ENCODE measurements around the gene OSBPL10. TPM values are rescaled to one million over a fixed set of nuclear protein-coding genes. Genes with fewer than 3 reads are reported as not detected.

Gene OSBPL10
- total RNA-seq, 1 donor from 2014 or later, result 12.1 TPM

DNA sequence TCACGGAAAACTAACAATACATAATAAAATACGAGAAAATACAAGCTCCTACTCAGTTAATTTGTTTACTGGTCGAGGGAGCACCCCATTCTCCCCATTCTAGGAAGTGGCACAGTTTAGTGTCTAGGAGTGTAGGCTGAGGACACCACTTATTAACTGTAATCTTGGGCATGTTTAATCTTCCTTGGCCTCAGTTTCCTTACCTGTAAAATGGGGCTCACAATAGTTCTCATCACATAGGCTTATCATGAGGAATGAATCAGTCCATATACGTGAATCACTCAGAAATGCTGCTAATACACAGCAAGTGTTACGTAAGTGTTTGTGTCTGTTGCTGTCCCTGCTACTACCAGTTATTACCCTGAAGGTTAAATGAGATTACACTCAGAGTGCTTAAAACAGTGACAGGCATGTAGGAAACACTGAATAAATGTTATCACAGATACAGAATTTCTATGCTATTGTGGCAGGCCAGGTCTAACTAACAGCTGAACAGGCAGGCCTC is 210.2 kb downstream of the OSBPL10 start:
- Mint-ChIP-seq H3K4me3 (no peak overlapping the region), H3K27ac (no peak overlapping the region), H3K27me3 (ENCODE audit: insufficient read depth) (no peaks in the 10 kb centered on the region), H3K36me3 (ENCODE audit: low read depth) (no peaks in the 10 kb centered on the region), H3K4me1 (ENCODE audit: low read depth) (peaks cover 66% of the 10 kb centered on the region), H3K9me3 (no peaks in the 10 kb centered on the region)
- intact Hi-C loops (cut with micrococcal nuclease), result loop anchor here (5.0 kb wide), 1 partner anchor 299 kb away; no protein-coding TSS in a partner anchor
- no peak for DNase-seq (ENCODE audit: low spot score)

DNA sequence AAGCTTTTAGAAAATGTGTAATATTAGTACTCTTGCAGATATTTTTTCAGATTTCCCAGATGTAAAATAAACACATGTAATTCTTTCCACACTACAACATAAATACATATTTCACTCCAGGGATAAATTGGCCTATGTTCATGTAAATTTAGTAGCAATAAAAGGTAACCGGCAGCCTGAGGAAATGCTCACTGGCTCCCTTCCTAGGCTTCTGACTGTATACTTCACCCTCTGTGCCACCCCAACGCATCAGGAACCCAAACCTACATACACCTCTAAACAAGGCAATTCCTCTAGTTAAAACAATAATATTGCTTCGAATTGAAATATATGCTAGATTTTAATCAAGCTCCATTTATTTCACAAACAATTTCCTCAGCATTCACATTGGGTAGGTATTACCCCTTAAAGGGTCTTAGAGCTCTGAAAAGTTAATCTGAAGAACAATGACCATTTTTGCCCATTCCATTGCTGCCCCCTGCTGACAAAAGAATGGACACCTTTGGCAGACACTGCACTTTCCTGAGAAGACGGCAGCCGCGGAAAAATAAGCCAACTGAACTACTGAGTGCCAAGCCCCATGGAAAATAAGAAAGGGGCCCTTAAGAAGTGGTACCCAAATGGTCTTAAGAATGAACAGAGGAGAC is 212.5 kb downstream of the OSBPL10 start:
- peaks cover 2% of the 10 kb centered on the region for H3K36me3 Mint-ChIP-seq (ENCODE audit: low read depth)
- intact Hi-C loops (cut with micrococcal nuclease), result loop anchor here (1.0 to 10.0 kb wide), 6 partner anchors 44 to 1726 kb away; no protein-coding TSS in a partner anchor
- H3K9me3 Mint-ChIP-seq, result no peaks in the 10 kb centered on the region
- H3K27ac Mint-ChIP-seq, result peak overlapping the region; percentile 52
- H3K4me1 Mint-ChIP-seq (ENCODE audit: low read depth), result peaks cover 82% of the 10 kb centered on the region
- DNase-seq (ENCODE audit: low spot score), result peak; percentile 42
- peak overlapping the region; percentile 41 for H3K4me3 Mint-ChIP-seq
- no peaks in the 10 kb centered on the region for H3K27me3 Mint-ChIP-seq (ENCODE audit: insufficient read depth)

DNA sequence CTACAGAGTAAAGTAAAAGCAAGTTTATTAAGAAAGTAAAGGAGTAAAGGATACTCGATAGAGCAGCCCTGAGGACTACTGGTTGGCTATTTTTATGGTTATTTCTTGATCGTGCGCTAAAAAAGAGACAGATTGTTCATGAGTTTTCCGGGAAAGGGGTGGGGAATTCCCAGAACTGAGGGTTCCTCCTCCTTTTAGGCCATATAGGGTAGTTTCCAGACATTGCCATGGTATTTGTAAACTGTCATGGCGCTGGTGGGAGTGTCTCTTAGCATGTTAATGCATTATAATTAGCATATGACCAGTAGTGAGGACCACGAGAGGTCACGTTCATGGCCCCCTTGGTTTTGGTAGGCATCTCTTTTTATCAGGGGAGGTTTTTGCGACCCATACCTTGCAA is 213.1 kb downstream of the OSBPL10 start:
- Mint-ChIP-seq H3K27me3 (ENCODE audit: insufficient read depth) (no peaks in the 10 kb centered on the region), H3K27ac (no peak overlapping the region), H3K36me3 (ENCODE audit: low read depth) (peaks cover 2% of the 10 kb centered on the region), H3K4me1 (ENCODE audit: low read depth) (peaks cover 79% of the 10 kb centered on the region), H3K9me3 (no peaks in the 10 kb centered on the region), H3K4me3 (no peak overlapping the region)
- no peak for DNase-seq (ENCODE audit: low spot score)
- intact Hi-C loops (cut with micrococcal nuclease), result loop anchor here (1.0 to 10.0 kb wide), 6 partner anchors 44 to 1726 kb away; no protein-coding TSS in a partner anchor

- H3K36me3 Mint-ChIP-seq (ENCODE audit: low read depth), result peaks cover 2% of the 10 kb centered on the region
- no peaks in the 10 kb centered on the region for H3K9me3 Mint-ChIP-seq
- H3K4me1 Mint-ChIP-seq (ENCODE audit: low read depth), result peaks cover 77% of the 10 kb centered on the region
- intact Hi-C loops (cut with micrococcal nuclease), result loop anchor here (5.0 to 10.0 kb wide), 2 partner anchors 922 to 1724 kb away; no protein-coding TSS in a partner anchor
- H3K27me3 Mint-ChIP-seq (ENCODE audit: insufficient read depth), result no peaks in the 10 kb centered on the region
- H3K4me3 Mint-ChIP-seq, result no peak overlapping the region
- peak overlapping the region; percentile 62 for H3K27ac Mint-ChIP-seq
- DNase-seq (ENCODE audit: low spot score), result no peak
Observed at GRCh38 chr3:31766669-31767068, 214.4 kb downstream of the OSBPL10 start.

DNA sequence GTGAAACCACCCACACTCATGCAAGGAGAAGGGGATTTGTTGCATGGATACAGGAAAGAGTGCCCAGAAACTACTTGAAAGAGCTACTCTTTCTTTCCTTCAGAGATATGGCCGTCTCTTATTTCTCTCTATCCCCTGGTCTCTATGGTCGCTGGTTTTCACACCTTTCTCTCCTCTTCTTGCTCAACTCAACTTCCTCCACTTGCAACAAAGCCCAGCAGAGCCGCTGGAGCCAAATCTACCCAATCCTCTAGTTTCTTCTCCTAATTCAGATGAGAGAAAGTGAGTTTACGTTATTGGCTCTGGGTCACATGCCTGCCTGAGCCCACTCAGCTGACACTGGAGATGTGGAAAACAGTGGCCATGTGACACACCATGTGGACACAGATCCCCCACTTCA is 215.2 kb downstream of the OSBPL10 start:
- no peak overlapping the region for H3K4me3 Mint-ChIP-seq

GRCh38 chr3:31763731-31764130 is 217.3 kb downstream of the OSBPL10 start:
- no peak for DNase-seq (ENCODE audit: low spot score)
- H3K36me3 Mint-ChIP-seq (ENCODE audit: low read depth), result peaks cover 2% of the 10 kb centered on the region
- H3K27me3 Mint-ChIP-seq (ENCODE audit: insufficient read depth), result no peaks in the 10 kb centered on the region
- H3K4me1 Mint-ChIP-seq (ENCODE audit: low read depth), result peaks cover 73% of the 10 kb centered on the region
- H3K9me3 Mint-ChIP-seq, result no peaks in the 10 kb centered on the region
- intact Hi-C loops (cut with micrococcal nuclease), result loop anchor here (10.0 kb wide), 1 partner anchor 919 kb away; no protein-coding TSS in a partner anchor
- no peak overlapping the region for H3K4me3 Mint-ChIP-seq
- no peak overlapping the region for H3K27ac Mint-ChIP-seq

More for the DNA sequence above, 215.2 kb downstream of the OSBPL10 start:
- no peak for DNase-seq (ENCODE audit: low spot score)
- Mint-ChIP-seq H3K27ac (peak overlapping the region; percentile 61), H3K4me1 (ENCODE audit: low read depth) (peaks cover 70% of the 10 kb centered on the region), H3K9me3 (no peaks in the 10 kb centered on the region), H3K27me3 (ENCODE audit: insufficient read depth) (no peaks in the 10 kb centered on the region), H3K36me3 (ENCODE audit: low read depth) (peaks cover 2% of the 10 kb centered on the region)
- intact Hi-C loops (cut with micrococcal nuclease), result loop anchor here (1.0 to 10.0 kb wide), 3 partner anchors 10 to 1724 kb away; no protein-coding TSS in a partner anchor

GRCh38 chr3:31762888-31763351 is 218.1 kb downstream of the OSBPL10 start:
- peak overlapping the region; percentile 21 for H3K27ac Mint-ChIP-seq
- H3K4me1 Mint-ChIP-seq (ENCODE audit: low read depth), result peaks cover 73% of the 10 kb centered on the region
- H3K9me3 Mint-ChIP-seq, result no peaks in the 10 kb centered on the region
- DNase-seq (ENCODE audit: low spot score), result no peak
- H3K36me3 Mint-ChIP-seq (ENCODE audit: low read depth), result peaks cover 2% of the 10 kb centered on the region
- no peaks in the 10 kb centered on the region for H3K27me3 Mint-ChIP-seq (ENCODE audit: insufficient read depth)
- H3K4me3 Mint-ChIP-seq, result no peak overlapping the region
- intact Hi-C loops (cut with micrococcal nuclease), result loop anchor here (10.0 kb wide), 1 partner anchor 918 kb away; no protein-coding TSS in a partner anchor

- H3K4me3 Mint-ChIP-seq, result no peak overlapping the region
- H3K9me3 Mint-ChIP-seq, result no peaks in the 10 kb centered on the region
- DNase-seq (ENCODE audit: low spot score), result no peak
- H3K27me3 Mint-ChIP-seq (ENCODE audit: insufficient read depth), result no peaks in the 10 kb centered on the region
- intact Hi-C loops (cut with micrococcal nuclease), result loop anchor here (10.0 kb wide), 1 partner anchor 917 kb away; no protein-coding TSS in a partner anchor
- peak overlapping the region; percentile 38 for H3K27ac Mint-ChIP-seq
- peaks cover 2% of the 10 kb centered on the region for H3K36me3 Mint-ChIP-seq (ENCODE audit: low read depth)
- H3K4me1 Mint-ChIP-seq (ENCODE audit: low read depth), result peaks cover 73% of the 10 kb centered on the region
Observed at GRCh38 chr3:31762097-31762764, 218.8 kb downstream of the OSBPL10 start.

GRCh38 chr3:31760654-31761053 is 220.4 kb downstream of the OSBPL10 start:
- H3K4me1 Mint-ChIP-seq (ENCODE audit: low read depth), result peaks cover 73% of the 10 kb centered on the region
- no peak overlapping the region for H3K27ac Mint-ChIP-seq
- no peak overlapping the region for H3K4me3 Mint-ChIP-seq
- intact Hi-C loops (cut with micrococcal nuclease), result loop anchor here (10.0 kb wide), 1 partner anchor 916 kb away; no protein-coding TSS in a partner anchor
- DNase-seq (ENCODE audit: low spot score), result no peak
- peaks cover 2% of the 10 kb centered on the region for H3K36me3 Mint-ChIP-seq (ENCODE audit: low read depth)
- no peaks in the 10 kb centered on the region for H3K9me3 Mint-ChIP-seq
- no peaks in the 10 kb centered on the region for H3K27me3 Mint-ChIP-seq (ENCODE audit: insufficient read depth)

DNA sequence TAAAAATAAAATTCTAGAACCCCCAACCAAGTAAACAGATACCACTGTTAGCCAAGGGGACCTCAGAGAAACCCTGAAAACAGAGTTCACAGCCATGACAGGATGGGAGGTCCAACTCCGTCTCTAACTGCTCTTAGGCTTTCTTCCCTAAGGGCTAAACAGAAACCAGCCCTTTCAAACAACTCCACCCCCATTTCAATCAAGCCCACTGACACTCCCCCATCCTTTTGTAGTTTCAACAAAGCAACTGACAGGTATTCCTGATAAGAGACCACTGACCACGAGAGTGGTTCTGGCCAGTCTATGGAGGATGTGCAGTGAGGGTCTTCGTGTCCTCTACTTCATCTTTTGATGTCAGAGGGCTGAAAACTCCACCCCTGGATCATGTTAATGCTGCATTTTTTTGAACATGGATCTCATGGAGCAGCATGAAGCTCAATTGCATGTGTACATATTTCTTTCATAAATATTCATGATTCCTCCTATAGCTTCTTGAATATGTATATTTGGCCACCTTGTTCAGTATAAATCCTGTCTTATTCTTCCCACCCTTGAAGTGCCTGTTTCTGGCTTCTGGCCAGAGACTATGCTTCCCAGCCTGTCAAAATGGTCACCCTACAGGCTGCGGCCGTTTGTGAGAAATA is 222.6 kb downstream of the OSBPL10 start:
- Mint-ChIP-seq H3K27ac (peak overlapping the region; percentile 94), H3K36me3 (ENCODE audit: low read depth) (no peaks in the 10 kb centered on the region), H3K27me3 (ENCODE audit: insufficient read depth) (no peaks in the 10 kb centered on the region), H3K9me3 (no peaks in the 10 kb centered on the region), H3K4me3 (peak overlapping the region; percentile 24), H3K4me1 (ENCODE audit: low read depth) (peaks cover 75% of the 10 kb centered on the region)
- DNase-seq (ENCODE audit: low spot score), result no peak
- intact Hi-C loops (cut with micrococcal nuclease), result loop anchor here (5.0 to 10.0 kb wide), 3 partner anchors 386 to 1411 kb away; no protein-coding TSS in a partner anchor

DNA sequence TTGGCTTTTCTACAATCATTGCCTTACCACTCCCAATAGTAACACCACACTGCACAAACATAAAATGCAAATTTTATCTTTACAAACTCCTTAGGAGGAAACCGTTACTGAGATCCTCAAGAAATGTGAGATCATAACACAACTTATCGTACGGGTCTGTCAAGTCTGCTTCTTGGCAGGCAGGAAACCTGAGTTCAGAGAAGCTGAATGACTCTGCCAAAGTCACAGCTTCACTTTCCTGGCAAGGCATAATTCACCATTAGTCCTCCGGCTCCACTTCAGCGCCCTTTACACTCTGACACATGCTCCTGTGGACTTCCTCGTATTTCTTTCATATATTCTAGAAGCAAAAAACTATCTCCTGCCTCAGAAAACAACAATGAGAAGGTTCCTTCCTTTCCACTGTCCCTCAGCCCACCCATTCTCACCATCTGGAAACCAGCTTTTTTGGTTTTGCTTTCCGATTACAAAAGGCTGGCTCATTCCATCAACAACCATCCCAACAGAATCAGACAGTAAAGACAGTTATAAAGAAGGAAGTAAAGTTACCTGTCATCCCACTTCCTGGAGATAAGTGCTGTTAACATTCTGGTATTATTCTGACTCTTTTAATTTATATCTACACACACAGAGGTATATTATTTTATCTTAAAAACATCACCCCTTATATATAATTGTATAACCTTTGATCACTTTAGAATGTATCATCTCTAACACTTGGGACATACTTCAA is 225.0 kb downstream of the OSBPL10 start:
- H3K27me3 Mint-ChIP-seq (ENCODE audit: insufficient read depth), result no peaks in the 10 kb centered on the region
- peak; percentile 41 for DNase-seq (ENCODE audit: low spot score)
- H3K4me1 Mint-ChIP-seq (ENCODE audit: low read depth), result peaks cover 61% of the 10 kb centered on the region
- peak overlapping the region; percentile 66 for H3K4me3 Mint-ChIP-seq
- no peaks in the 10 kb centered on the region for H3K36me3 Mint-ChIP-seq (ENCODE audit: low read depth)
- H3K9me3 Mint-ChIP-seq, result no peaks in the 10 kb centered on the region
- peak overlapping the region; percentile 94 for H3K27ac Mint-ChIP-seq
- intact Hi-C loops (cut with micrococcal nuclease), result loop anchor here (1.0 to 10.0 kb wide), 10 partner anchors 9 to 1409 kb away; partner anchors contain the start of genes GPD1L and STT3B
